ENCODE data around the gene ZBED1.
A peak's percentile ranks its signal among the peaks of the same experiment; 100 is the strongest.
"Not testable (repeated sequence)": the region's sequence is repeated elsewhere in the genome, so short reads cannot be mapped to it uniquely, and the experiment has no call there.

The ZBED1 gene

GRCh38 chrX:2523911-2524310, 23.1 kb upstream of the ZBED1 start:
- H3K4me1 ChIP-seq = no peaks in the 10 kb centered on the region
- intact Hi-C loops (cut with DNase I; ENCODE audit: low total_unique reads) = no loop called here
- H3K9me3 ChIP-seq = no peaks in the 10 kb centered on the region
- no peaks in the 10 kb centered on the region for H3K36me3 ChIP-seq
- no peak overlapping the region for H3K27ac ChIP-seq
- H3K27me3 ChIP-seq = peaks cover 0 to 4% of the 10 kb centered on the region in 2 donors
- no peak for DNase-seq
- TF ChIP-seq CTCF (IDR thresholded peaks at IDR 0.05) = no peak
- no peak overlapping the region for H3K4me3 ChIP-seq

- Histone ChIP-seq H3K9me3 (no peaks in the 10 kb centered on the region), H3K4me3 (no peak overlapping the region), H3K36me3 (no peaks in the 10 kb centered on the region), H3K27ac (no peak overlapping the region), H3K27me3 (peaks cover 0 to 4% of the 10 kb centered on the region in 2 donors), H3K4me1 (no peaks in the 10 kb centered on the region)
- no peak for TF ChIP-seq CTCF (IDR thresholded peaks at IDR 0.05)
- intact Hi-C loops (cut with DNase I; ENCODE audit: low total_unique reads) = no loop called here
- DNase-seq = no peak
These were observed 21.2 kb upstream of the ZBED1 start for GRCh38 chrX:2521927-2522386.

GRCh38 chrX:2521092-2521926, 20.5 kb upstream of the ZBED1 start:
- Histone ChIP-seq H3K9me3 (no peaks in the 10 kb centered on the region), H3K4me1 (no peaks in the 10 kb centered on the region), H3K27me3 (peaks cover 0 to 4% of the 10 kb centered on the region in 2 donors), H3K27ac (no peak overlapping the region), H3K36me3 (no peaks in the 10 kb centered on the region), H3K4me3 (no peak overlapping the region)
- DNase-seq = peak; percentile 54 to 72
- TF ChIP-seq CTCF (IDR thresholded peaks at IDR 0.05) = no peak
- intact Hi-C loops (cut with DNase I; ENCODE audit: low total_unique reads) = no loop called here

- Histone ChIP-seq H3K27ac (no peak overlapping the region), H3K9me3 (no peaks in the 10 kb centered on the region), H3K4me1 (no peaks in the 10 kb centered on the region), H3K36me3 (no peaks in the 10 kb centered on the region), H3K4me3 (no peak overlapping the region), H3K27me3 (peaks cover 0 to 2% of the 10 kb centered on the region in 2 donors)
- intact Hi-C loops (cut with DNase I; ENCODE audit: low total_unique reads) = no loop called here
- TF ChIP-seq CTCF (IDR thresholded peaks at IDR 0.05) = no peak
- DNase-seq = no peak
These were observed 19.8 kb upstream of the ZBED1 start for GRCh38 chrX:2520539-2520938.

- H3K9me3 ChIP-seq; H3K27ac ChIP-seq; intact Hi-C loops (cut with DNase I; ENCODE audit: low total_unique reads); H3K4me1 ChIP-seq; H3K4me3 ChIP-seq; H3K36me3 ChIP-seq; H3K27me3 ChIP-seq; DNase-seq: not testable (repeated sequence)
These were observed 18.9 kb upstream of the ZBED1 start for GRCh38 chrX:2519638-2520037.

- H3K9me3 ChIP-seq = no peaks in the 10 kb centered on the region
- DNase-seq = no peak
- H3K27ac ChIP-seq = no peak overlapping the region
- no peaks in the 10 kb centered on the region for H3K36me3 ChIP-seq
- intact Hi-C loops (cut with DNase I; ENCODE audit: low total_unique reads) = no loop called here
- H3K4me3 ChIP-seq = no peak overlapping the region
- peaks cover 0 to 9% of the 10 kb centered on the region in 2 donors for H3K27me3 ChIP-seq
- no peak for TF ChIP-seq CTCF (IDR thresholded peaks at IDR 0.05)
- H3K4me1 ChIP-seq = no peaks in the 10 kb centered on the region
These were observed 16.3 kb upstream of the ZBED1 start for GRCh38 chrX:2517055-2517454.

Data from tibial artery (tissue), 4 donors.